Measurements from ENCODE around the gene AMBN.
A peak's percentile ranks its signal among the peaks of the same experiment; 100 is the strongest.

AMBN gene, protein sequence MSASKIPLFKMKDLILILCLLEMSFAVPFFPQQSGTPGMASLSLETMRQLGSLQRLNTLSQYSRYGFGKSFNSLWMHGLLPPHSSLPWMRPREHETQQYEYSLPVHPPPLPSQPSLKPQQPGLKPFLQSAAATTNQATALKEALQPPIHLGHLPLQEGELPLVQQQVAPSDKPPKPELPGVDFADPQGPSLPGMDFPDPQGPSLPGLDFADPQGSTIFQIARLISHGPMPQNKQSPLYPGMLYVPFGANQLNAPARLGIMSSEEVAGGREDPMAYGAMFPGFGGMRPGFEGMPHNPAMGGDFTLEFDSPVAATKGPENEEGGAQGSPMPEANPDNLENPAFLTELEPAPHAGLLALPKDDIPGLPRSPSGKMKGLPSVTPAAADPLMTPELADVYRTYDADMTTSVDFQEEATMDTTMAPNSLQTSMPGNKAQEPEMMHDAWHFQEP

GRCh38 chr4:70591955-70592582 lies at the start of gene AMBN:
AMBN (plus strand) TSS chr4:70592256; CDS start chr4:70592359, 103 bp downstream.
- DNase-seq (ENCODE audit: low read depth, low spot score) = no peak

GRCh38 chr4:70544279-70544868 lies 47.7 kb upstream of the AMBN start:
- no peak for DNase-seq (ENCODE audit: low read depth, low spot score)

DNA sequence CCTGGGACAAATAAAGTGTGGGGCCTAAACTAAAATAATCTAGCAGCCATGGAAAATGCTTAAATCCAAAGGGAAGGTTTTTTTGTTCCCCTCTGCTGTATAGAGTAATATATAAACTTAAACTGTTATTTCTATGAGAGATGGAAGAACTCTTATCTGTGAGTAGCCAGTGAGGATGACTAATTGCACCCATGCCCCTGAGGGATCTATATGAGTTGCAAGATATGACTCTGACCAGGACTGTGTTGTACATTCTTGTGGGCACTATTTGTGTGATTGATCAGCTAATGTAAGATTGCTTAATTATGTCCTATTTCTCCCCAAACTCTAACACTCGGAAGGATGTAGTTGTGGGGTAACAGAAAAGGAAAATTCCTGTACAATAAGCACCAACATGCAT lies 35.2 kb upstream of the AMBN start:
- no peak for DNase-seq (ENCODE audit: low read depth, low spot score)

- no peak for DNase-seq (ENCODE audit: low read depth, low spot score)
Observed at GRCh38 chr4:70559211-70559830, 32.7 kb upstream of the AMBN start.

DNA sequence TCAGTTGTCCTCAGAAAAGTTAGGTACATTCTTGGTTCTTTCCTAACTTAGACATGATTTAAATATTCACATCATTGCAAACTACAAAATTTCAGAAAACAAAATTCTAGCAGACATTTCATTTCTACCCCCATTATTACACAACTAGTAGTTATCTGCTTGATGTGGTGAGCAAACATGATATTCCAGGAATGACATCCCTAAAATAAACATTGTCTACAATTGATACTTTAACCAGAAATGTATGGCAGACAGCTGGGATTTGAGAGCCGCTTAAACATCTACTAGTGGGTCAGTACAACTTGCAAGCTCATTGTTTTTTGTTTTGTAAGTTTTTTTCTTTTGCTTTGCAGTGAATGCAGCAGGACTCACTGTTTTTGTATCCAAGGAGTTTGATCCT lies 32.1 kb upstream of the AMBN start:
- DNase-seq (ENCODE audit: low read depth, low spot score) = no peak

DNA sequence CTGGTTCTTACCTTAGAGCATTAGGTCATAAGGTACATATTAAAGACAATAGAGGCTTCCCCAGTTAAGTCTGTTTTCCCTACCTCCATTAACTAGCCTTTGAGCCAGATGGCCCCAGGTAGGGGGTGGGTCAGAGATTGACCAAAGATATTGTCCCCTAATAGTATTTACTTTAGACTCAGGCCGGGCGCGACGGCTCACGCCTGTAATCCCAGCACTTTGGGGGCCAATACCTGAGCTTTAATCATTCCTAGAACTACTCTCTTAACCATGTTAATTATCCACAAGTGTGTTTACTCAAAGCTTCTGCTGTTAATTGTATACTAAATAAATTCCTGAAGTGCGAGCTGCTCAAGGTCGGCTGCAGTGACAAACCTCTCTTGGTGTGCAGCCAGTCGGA lies 28.0 kb upstream of the AMBN start:
- no peak for DNase-seq (ENCODE audit: low read depth, low spot score)

- no peak for DNase-seq (ENCODE audit: low read depth, low spot score)
Observed at GRCh38 chr4:70570796-70571195, 21.3 kb upstream of the AMBN start.

- DNase-seq (ENCODE audit: low read depth, low spot score) = no peak
Observed at GRCh38 chr4:70571772-70572171, 20.3 kb upstream of the AMBN start.

DNA sequence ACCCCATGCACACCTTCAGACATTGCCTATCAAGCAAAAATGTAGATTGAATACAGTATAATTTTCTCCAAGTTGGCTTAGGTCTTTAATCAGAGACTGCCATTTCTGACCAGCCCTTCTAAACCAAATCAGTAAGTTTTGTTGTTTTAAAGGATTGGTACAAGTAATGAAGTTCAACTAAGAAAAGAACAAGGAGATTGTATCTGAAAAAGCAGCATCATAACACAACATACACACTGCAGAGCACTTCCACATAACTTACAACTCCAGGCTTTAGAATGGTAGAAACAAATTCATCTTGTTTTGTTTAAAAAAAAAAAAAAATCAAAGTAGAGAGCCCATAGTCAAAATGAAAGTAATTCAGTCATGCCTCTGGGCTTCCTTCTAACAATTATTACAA lies 16.1 kb upstream of the AMBN start:
- DNase-seq (ENCODE audit: low read depth, low spot score) = no peak

GRCh38 chr4:70577220-70577927 lies 14.7 kb upstream of the AMBN start:
- no peak for DNase-seq (ENCODE audit: low read depth, low spot score)

DNA sequence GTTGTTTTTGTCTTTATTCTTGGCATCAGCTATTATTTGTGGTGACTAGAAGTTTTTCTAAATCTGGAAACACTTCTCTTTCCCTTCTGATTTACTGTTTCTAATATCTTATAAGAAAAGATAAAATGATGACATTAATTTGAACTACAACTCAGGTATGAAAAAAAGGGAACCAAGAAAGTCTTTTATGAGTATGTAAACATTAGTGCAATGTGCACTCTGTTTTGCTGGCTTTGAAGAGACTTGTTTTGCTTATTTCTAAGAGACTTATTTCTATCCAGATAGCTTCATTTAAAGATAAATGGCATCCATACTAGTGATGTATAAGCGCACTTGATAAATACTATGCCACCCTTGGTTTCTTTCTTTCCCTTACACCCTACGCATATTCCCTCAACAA lies 10.1 kb upstream of the AMBN start:
- no peak for DNase-seq (ENCODE audit: low read depth, low spot score)

DNA sequence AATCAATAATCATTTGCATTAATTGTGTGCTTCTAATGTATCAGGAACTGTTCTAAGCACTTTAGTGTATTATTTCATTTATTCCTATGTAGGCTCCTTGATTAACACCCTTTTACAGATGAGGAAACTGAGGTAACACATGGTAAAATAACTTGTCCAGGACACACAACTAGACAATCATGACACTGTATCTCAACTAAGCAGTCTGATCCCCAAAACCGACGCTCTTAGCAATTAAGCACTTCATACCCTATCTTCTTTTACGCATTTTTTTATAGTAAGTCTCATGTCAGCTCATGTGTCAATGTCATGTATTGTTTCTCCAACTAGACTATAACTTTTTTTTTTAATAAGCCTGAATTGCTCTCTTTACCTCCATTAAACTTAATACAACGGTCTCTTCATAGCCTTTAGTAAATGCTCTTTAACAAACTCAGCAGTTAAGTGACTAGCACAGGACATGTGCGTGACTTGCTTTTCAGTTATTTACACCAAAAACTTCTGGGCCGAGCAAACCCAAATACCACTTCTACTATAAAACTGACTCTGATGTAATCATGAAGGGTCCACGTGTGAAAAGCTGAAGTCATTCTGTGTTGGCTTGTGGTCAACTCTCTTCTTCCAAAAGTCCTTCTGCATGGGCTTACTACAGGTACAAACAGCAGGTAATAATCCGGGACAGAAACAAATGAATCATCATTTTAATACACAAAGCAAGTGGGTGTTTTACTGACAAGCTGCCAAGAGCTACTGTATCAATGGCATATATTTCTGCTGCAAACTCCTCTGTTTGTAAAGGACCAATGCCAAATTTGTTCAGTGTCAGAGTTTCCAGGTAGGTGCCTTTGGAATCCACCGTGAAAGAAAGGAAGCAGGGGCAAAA lies 7.9 kb upstream of the AMBN start:
- no peak for DNase-seq (ENCODE audit: low read depth, low spot score)

DNA sequence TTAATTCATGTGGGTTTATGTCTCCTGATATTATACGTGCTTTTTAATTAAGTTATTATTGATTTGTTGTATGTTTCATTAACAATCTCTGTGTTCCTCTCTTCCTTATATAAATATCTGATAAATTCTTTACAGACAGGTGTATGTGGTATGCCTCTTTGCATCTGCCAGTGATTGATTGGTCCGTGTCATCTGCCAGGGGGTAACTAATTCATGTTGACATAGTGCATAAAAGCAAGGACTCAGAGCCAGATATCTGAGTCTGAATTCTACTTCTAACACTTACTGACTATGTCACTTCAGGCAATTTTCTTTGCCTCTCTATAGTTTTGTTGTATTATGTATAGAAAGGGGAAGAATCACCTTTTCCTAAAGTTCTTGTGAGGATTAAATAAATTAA lies 5.2 kb upstream of the AMBN start:
- DNase-seq (ENCODE audit: low read depth, low spot score) = no peak

- no peak for DNase-seq (ENCODE audit: low read depth, low spot score)
Observed at GRCh38 chr4:70589785-70590184, 2.3 kb upstream of the AMBN start.

DNA sequence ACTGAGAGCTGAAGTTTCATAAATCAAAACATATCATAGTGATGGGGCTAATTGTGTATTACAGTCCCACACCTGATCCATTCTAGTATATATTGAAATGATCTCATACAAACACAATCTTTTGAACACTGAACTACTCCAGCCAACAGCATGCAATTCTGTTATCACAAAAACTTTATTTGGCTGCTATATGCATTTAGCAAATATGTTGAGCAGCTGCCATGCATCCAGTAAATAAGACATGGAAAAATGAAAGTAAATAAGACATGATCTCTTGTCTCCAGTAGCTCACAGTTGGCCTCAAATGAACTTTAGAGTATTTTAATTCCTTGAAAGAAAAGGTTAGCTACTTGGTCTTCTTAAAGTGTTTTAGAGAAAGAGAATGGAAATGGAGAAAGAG lies 2.1 kb downstream of the AMBN start:
- DNase-seq (ENCODE audit: low read depth, low spot score) = no peak

DNA sequence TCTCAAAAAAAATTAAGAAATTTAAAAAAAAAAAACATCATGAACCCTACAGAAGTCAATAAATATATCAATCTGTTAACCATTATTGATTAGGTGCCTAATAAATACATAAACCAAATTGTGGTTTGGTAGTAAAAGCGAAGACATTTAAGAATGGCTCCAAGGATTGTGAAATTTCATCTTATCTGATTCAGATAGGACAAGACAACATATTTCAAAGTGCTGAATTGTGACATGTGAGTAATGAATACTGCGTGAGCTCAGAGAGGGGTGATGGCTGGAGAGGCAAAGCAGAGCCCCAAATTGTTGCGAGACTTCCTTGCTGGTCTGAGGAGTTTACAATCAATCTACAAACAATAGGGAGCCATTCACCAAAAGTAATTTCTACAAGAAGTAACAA lies 8.2 kb downstream of the AMBN start:
- no peak for DNase-seq (ENCODE audit: low read depth, low spot score)

DNA sequence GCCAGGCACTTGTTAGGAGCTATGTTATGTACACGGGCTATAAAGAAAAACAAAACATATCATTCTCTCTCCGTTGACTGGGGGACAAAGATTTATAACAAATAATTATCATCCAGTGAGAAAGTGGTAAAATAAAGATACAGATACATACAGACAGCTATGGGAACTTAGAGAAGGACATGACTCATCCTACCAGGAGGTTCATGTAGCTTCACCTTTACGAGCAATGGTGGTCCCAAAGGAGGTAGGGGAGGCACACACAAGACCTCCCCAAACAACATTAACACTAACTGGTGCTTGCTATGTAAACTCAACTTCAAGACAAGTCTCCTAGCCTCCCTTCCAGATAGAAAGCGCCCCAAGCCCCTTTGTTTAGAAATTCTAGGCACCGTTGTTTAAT lies 8.9 kb downstream of the AMBN start:
- no peak for DNase-seq (ENCODE audit: low read depth, low spot score)

DNA sequence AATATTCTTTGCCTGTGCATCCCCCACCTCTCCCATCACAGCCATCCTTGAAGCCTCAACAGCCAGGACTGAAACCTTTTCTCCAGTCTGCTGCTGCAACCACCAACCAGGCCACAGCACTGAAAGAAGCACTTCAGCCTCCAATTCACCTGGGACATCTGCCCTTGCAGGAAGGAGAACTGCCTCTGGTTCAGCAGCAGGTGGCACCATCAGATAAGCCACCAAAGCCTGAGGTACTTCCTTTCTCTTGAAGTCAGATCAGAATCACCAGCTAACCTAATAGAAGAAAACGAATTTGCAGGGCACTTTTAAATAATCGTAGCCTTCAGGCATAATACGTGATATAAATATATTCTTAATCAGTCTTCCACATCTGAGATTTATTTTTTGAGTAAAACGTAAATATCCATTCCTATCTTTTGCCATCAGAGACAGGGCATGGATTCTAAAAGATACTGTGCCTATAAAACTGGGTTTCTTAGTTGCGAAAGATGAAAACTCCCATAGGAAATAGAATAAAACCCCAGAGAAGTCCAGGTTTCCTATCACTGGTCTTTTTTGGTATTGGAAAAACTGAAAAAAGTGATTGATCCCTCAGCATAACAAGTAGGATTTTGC lies 9.5 kb downstream of the AMBN start:
- DNase-seq (ENCODE audit: low read depth, low spot score) = peak; percentile 71

DNA sequence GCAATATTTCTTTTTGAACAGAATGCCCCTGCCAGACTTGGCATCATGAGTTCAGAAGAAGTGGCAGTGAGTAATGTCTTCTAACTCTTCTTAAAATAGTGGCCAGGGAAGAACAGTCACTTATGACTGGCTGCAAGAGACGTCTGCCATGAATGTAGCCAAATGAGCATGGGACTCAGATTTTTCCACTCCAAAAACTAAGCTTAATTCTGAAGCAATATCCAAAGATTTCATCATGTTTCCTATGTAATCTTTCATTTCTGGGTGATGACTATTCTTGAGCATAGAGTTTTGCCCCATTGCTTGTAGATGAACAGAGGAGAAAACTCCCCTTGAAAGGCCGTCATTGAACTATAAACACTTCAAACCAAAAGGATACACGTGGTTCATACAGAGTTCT lies 11.8 kb downstream of the AMBN start:
- DNase-seq (ENCODE audit: low read depth, low spot score) = no peak

GRCh38 chr4:70606459-70606858 lies 14.4 kb downstream of the AMBN start:
- DNase-seq (ENCODE audit: low read depth, low spot score) = no peak

Data from iPS DF 19.7 (cell line).